GM19452 (cell line): ENCODE results near the gene HS6ST3.
"Not testable (repeated sequence)": the region's sequence is repeated elsewhere in the genome, so short reads cannot be mapped to it uniquely, and the experiment has no call there.

Experiments
- ATAC-seq: cut with Tn5 transposase; IDR thresholded peaks from one replicate; pipeline ENCODE4 v1.9.1; 2021; ENCODE audit not compliant: unreplicated experiment

Gene HS6ST3

DNA sequence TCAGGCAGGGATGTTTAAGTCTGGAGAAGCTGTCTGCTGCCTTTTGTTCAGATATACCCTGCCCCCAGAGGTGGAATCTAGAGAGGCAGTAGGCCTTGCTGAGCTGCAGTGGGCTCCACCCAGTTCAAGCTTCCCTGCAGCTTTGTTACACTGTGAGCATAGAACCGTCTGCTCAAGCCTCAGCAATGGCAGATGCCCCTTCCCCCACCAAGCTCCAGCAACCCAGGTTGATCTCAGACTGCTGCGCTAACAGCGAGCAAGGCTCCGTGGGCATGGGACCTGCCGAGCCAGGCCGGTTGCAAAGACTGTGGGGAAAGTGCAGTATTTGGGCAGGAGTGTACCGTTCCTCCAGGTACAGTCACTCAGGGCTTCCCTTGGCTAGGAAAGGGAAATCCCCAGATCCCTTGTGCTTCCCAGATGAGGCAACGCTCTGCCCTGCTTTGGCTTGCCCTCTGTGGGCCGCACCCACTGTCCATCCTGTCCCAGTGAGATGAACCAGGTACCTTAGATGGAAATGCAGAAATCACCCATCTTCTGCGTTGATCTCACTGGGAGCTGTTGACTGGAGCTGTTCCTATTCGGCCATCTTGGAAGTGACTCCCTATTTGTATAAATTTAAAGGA is 434.6 kb downstream of the HS6ST3 start:
- not testable (repeated sequence) for ATAC-seq

- no peak for ATAC-seq
These were observed 435.8 kb downstream of the HS6ST3 start for GRCh38 chr13:96525715-96526114.

DNA sequence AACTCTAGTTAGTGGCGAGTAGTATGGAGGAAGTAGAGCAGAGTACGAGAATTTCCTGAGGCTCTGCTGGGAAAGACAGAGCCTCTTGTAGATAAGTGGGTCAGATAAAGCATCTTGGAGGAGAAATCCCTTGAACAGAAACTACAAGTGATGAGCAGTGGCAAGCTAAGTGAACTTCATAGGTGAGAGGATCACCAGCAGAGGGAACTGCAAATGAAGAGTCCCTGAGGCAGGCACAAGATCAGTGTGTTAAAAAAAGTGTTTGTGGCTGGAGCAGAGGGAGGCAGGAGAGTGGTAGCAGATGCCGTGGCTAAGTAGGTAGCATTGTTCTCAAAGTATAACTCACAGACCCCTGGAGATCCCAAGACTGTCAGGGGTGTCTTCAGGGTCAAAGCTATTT is 437.6 kb downstream of the HS6ST3 start:
- no peak for ATAC-seq

GRCh38 chr13:96532804-96533203 is 442.9 kb downstream of the HS6ST3 start:
- no peak for ATAC-seq

- no peak for ATAC-seq
These were observed 443.5 kb downstream of the HS6ST3 start for GRCh38 chr13:96533408-96533807.

DNA sequence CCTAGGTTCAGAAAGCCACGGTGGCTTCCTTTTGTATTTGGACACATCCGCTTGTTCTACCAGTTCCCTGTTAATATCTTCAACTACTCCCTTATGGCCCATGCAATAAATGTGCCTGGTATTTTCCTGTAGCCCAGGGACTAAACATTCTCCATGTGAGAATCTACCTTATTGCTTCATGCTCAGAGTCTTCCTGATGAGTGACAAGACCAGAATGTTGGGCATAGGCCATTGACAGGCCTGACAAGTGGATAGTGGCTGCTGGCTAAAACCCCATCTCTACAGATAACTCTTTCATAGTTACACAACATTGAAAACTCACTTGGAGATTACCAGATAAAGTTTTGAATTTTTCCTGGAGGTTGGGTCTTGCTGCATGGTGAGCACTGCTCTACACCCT is 449.9 kb downstream of the HS6ST3 start:
- ATAC-seq, result no peak

DNA sequence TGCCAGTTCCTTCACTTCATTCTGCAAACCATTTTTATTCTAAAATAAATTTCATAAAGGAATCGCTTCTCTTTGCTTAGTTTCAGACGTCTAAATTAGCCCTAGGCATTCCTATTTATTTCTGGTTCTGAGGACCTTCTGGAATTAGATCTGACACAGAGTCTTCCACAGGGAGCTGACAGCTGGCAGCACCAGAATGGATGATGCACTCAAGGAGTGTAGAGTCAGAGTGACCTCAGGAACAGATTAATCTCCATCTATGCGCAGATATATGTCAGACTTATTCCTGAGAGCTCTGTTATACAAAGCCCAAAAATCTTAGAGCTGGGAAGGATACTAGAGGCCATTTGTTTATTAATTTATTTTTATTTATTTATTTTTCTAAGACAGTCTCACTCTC is 450.8 kb downstream of the HS6ST3 start:
- no peak for ATAC-seq

GRCh38 chr13:96542986-96543385 is 453.1 kb downstream of the HS6ST3 start:
- no peak for ATAC-seq

DNA sequence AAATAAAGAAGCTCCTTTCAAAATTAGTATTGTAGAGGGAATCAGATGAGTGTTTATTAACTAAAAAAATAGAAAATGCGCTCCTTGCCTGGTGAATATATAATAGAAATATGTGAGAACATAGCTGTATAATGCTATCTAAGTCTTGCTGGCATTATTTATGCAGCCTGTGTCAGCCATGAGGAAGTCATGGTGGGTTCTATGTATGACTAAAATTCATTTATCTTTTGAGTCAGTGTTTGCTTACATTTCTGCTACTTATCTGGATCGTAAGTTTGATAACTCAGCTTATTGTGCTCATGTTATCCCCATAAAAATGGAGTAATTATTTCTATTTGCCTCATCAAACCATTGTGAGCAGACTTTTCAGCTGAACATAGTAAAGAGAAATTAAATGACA is 455.1 kb downstream of the HS6ST3 start:
- no peak for ATAC-seq

DNA sequence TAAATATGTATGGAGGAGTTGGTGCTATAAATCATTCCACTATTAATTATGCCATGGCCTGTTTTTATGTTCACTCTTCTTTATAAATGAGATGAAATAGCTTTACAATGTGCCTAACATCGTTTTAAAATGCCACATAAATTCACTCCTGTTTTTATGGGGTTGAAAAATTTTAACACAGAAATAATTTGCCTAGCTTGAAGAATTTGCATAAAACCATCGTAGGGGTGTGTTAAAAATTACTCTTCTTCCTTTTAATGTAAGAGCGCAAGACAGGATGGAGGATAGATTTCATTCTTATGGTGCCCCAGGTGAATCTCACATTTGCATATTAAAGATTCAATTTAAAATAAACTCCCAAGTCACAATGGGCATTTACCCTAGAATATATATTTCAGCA is 456.6 kb downstream of the HS6ST3 start:
- no peak for ATAC-seq

GRCh38 chr13:96551546-96551945 is 461.6 kb downstream of the HS6ST3 start:
- ATAC-seq, result no peak

GRCh38 chr13:96552559-96552958 is 462.7 kb downstream of the HS6ST3 start:
- ATAC-seq, result no peak

DNA sequence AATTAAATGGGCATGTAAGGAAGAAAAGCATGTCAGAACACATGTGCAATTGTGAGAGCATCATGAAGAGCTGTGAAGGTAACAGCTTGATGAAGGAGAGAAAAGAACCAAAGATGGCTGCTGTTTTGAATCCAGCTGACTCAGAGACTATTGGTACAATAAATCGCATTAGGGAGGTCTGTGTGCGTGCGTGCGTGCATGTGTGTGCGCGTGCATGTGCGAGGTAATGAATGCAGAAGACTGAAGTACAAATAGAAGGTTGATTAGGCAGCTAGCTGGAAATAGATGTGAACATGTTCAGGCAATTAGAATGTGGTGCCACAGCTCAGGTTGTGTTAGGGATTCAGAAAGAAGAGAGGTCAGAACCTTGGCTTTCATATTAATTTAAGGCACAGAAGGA is 463.9 kb downstream of the HS6ST3 start:
- ATAC-seq, result no peak

GRCh38 chr13:96573563-96573962 is 483.7 kb downstream of the HS6ST3 start:
- ATAC-seq, result no peak

- ATAC-seq, result no peak
These were observed 485.8 kb downstream of the HS6ST3 start for GRCh38 chr13:96575423-96576320.

- no peak for ATAC-seq
These were observed 491.8 kb downstream of the HS6ST3 start for GRCh38 chr13:96581741-96582140.

- ATAC-seq, result no peak
These were observed 525.3 kb downstream of the HS6ST3 start for GRCh38 chr13:96615252-96615651.

GRCh38 chr13:96617528-96617927 is 527.6 kb downstream of the HS6ST3 start:
- ATAC-seq, result no peak

DNA sequence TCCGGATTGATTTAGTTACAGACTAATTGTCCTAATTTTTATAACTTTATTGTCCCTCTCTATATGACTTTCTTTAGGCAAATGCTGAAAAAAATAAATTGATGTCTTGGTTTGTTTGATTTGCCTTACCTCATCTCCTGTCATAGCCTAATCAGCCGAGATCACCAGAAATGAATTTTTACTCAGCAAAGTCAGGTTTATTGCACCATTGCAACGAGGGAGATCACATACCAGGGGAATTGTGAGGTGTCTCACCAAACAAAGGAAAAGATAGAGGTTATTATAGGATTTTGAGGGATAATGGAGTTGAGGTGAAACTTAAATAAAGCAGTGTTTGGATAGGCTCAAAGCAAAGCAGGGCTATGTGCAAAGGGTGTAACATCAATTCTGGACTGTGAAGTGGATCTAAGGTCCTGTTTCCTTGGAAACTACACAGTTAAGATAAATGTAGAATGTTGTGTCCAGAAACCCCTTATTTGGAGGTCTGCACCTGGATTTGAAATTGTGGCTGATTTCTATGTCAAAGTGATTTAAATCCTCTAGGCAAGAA is 531.8 kb downstream of the HS6ST3 start:
- no peak for ATAC-seq

- ATAC-seq, result no peak
These were observed 539.4 kb downstream of the HS6ST3 start for GRCh38 chr13:96629331-96629730.

DNA sequence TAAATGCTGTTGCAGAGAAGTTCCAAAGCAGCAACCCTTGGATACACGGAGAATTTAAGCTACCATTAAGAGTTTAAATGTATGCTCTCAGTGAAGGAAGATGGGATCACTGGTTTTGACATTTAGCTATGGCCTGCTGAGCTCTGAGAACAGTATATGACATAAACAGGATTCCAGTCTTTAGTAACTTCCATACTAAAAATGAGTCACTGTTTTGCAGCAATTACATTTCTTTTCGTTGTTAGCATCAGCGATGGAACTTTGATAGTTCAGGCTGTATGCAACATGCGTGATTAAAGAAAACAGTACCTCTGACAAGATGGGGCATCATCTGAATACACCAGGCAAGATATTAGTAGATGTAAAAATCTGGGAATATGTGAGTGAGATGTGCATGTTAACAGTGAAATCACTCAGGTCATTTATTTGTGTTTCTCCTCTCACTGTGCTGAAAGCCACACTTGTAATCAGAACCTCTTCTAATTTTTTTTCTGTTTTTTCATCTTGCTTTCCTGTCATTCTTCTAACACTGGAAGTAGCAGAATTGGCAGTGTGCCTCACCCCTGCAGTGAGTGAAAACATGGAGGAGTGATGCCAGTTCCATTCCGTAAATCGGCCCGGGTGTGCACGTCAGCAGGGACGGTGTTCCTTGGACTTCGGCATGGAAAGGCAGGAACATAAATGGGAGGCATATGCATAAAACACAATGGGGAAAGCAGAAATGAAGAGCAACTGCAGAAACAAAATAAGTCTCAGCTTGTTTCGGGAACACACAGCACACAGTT is 542.8 kb downstream of the HS6ST3 start:
- ATAC-seq, result no peak
